M059J (cell line): ENCODE measurements around the gene SMG5. TPM values are rescaled to one million over a fixed set of nuclear protein-coding genes. Genes with fewer than 3 reads are reported as not detected.
A peak's percentile ranks its signal among the peaks of the same experiment; 100 is the strongest.
"Not testable (repeated sequence)": the region's sequence is repeated elsewhere in the genome, so short reads cannot be mapped to it uniquely, and the experiment has no call there.

ENCODE experiments used
- DNase-seq: peaks from one replicate; pipeline ENCODE4 v3.0.0-alpha.2; 2012; ENCODE audit warnings: low read depth
- total RNA-seq: library from RNA; depleted of rRNA; stranded (reverse); fragments of >200 nt; shearing (Covaris generic); gene quantifications from 2 replicates; pipeline ENCODE4 v1.2.3, GENCODE V29; 2014

The SMG5 gene
- total RNA-seq, 1 experiment from 2014 or later: 97.0 TPM

DNA sequence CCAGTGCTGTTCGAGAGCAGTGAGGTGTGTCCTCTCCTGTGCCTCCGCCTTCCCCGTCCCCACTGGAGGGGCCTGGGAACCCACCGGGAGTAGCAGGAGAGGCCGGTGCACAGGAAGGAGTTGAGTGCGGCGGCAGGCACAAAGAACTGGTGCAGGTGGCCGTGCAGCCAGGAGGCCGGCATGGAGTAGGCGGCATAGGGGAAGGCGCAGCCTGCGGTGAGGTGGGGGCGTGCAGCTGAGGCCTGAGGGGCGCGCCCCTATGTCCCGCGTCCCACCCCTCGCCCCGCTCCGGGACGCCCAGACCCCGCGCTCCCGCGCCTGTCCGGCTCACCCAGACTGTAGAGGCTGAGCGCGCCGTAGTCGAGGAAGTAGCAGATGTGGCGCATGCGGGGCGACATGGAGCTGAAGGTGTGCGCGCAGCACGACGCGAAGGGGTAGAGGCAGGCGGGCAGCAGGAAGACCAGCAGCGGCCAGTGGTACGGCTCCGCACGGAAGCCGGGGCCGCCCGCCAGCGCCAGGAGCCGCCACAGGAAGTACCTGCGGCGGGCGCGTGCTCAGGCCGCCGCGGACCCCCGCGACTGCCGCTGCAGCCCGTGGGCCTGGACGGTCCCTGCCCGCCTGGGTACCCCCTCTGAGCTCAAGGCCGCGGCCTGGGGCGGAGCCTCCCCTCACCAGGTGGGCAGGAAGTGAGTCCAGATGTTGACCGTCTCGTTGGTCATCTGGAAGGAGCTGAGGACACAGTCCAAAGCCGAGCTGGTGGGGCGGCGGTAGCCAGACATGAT is 37.0 kb downstream of the SMG5 start:
- no peak for DNase-seq

DNA sequence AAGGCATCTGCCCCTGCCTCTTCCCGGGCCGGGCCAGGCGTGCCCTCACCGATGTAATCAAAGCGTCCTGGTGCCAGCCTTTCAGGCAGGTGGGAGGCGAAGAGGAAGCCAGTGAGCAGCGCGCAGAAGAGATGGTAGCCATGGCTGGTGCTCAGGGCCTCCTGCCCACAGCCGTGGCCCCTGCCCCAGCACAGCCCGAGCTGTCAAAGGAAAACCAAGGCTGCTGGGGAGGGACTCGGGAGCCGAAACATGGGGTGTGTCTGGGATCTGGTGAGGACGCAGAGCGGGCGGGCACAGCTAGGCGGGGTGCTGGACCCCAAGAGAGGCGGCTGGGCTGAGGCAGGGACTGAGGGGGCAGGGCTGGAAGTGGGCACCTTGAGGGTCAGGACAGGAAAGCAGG is 37.9 kb downstream of the SMG5 start:
- no peak for DNase-seq

DNA sequence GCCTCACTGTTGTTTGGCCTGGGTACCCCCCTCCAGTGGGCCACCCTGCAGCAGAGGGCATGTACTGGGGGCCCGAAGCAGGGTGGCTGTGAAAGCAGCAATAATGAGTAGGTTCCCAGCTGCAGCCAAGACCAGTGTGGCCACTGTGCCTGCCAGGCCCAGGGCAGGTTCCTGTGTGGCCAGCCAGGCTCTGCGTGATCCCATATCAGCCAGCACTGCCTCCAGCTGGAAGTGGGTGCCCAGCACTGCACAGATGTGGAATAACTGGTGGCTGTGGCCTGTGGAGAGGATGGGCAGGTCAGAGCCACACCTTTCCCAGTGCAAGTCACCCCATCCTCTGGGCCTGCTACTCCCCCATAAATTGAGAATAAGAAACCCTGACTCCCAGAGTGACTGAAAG is 38.5 kb downstream of the SMG5 start:
- DNase-seq: no peak

DNA sequence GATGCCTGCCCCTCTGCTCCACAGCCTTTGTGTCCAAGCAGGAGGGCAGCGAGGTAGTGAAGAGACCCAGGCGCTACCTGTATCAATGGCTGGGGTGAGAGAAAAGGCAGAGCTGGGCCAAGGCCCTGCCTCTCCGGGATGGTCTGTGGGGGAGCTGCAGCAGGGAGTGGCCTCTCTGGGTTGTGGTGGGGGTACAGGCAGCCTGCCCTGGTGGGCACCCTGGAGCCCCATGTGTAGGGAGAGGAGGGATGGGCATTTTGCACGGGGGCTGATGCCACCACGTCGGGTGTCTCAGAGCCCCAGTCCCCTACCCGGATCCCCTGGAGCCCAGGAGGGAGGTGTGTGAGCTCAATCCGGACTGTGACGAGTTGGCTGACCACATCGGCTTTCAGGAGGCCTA is 39.9 kb downstream of the SMG5 start:
- no peak for DNase-seq

DNA sequence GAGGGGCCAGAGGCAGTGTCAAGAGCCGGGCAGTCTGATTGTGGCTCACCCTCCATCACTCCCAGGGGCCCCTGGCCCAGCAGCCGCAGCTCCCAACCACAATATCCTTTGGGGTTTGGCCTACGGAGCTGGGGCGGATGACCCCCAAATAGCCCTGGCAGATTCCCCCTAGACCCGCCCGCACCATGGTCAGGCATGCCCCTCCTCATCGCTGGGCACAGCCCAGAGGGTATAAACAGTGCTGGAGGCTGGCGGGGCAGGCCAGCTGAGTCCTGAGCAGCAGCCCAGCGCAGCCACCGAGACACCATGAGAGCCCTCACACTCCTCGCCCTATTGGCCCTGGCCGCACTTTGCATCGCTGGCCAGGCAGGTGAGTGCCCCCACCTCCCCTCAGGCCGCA is 40.7 kb downstream of the SMG5 start, which contains the start of gene BGLAP:
BGLAP (plus strand) TSS at position 259 of the 400 bp plus-strand sequence; CDS start at position 307, 48 bp downstream.
- peak; percentile 62 for DNase-seq

DNA sequence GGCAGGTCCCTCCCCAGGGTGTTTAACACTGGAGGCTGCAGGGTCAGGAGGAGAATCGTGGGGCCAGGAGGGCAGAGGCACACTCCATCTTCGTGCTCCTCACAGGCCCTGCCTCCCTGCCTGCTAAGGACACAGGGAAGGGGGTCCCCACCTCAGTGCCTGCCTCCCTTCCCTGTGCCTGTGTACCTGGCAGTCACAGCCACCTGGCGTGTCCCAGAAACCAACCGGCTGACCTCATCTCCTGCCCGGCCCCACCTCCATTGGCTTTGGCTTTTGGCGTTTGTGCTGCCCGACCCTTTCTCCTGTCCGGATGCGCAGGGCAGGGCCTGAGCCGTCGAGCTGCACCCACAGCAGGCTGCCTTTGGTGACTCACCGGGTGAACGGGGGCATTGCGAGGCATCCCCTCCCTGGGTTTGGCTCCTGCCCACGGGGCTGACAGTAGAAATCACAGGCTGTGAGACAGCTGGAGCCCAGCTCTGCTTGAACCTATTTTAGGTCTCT is 41.3 kb downstream of the SMG5 start:
- DNase-seq: peak; percentile 93

DNA sequence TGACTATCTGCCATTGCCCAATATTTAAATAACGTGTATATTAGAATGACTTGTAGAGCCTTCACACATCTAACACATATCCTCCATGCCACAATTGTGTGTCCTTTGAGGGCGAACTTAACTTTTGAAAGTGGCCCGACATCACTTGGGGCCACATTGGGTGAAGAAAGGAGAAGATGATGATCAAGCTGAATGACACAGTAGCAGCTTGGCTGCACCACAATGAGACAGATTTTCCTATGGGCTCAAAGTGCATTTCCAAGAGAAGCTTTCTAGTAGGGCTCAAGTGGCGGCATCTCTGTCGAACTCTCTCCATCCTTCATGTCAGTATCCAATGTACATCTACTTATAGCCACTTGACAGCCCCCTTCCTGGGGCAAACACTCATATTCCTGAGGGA is 44.4 kb downstream of the SMG5 start:
- no peak for DNase-seq

DNA sequence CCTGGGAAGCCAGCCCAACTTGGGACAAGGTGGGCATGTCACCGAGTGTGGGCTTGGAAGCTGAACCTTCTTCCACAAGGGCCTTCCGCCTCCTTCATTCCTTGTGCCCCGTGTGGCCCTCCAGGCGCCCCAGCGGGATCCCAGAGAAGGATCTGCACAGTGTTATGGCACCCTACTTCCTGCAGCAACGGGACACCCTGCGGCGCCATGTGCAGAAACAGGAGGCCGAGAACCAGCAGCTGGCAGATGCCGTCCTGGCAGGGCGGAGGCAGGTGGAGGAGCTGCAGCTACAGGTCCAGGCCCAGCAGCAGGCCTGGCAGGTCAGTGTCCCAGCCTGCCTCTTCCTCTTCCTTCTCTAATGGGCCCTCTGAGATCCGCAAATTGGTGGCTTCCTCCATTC is 46.5 kb downstream of the SMG5 start:
- no peak for DNase-seq

DNA sequence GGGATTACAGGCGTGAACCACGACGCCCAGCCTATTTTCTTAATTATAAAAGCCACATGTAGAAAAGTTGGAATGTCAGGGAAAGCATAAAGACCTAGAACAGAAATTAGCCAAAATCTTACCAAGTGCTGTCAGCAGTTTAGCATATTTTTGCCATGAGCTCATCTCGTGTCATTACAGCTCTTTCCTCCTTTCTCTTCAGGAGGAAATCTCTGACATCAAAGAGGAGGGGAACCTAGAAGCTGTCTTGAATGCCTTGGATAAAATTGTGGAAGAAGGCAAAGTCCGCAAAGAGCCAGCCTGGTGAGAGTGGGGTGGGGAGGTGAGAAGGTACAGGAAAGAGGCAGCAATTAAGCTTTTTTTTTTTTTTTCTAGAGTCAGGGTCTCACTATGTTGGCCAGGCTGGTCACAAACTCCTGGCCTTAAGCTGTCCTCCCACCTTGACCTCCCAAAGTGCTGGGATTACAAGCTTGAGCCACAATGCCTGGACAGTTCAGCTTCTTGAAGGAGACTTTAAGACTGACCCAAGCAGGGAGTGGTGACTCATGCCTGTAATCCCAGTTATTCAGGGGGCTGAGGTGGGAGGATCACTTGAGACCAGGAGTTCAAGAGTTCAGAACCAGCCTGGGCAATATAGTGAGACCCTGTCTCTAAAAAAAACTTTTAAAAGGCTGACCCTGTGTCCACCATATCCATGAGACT is 49.0 kb downstream of the SMG5 start:
- peak; percentile 82 for DNase-seq

DNA sequence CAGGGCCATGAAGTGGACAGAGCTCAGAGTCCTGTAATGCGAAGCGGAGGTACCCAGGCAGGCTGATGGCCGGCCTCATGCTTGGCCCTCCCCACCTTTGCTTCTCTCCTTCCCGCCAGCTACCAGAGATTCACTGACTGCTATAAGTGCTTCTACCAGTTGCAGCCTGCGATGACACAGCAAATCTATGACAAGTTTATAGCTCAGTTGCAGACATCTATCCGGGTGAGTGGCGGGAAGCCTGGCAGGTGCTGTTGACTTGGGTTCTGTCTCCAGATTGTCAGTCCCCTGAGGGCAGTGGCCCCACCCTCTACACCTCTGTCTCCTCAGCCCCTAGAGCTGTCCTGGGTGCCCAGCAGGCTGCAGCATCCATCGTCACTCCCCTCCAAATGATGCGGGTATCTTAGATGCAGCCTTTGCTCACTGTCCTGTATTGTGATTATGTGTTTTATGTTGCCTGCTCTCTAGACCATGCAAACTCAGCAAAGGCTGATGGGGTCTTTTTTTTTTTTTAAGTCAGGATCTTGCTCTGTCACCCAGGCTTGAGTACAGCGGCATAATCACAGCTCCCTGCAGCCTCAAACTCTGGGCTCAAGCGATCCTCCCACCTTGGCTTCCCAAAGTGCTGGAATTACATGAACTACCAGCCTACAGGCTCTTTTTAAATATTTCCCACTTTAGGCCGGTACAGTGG is 50.3 kb downstream of the SMG5 start:
- no peak for DNase-seq

DNA sequence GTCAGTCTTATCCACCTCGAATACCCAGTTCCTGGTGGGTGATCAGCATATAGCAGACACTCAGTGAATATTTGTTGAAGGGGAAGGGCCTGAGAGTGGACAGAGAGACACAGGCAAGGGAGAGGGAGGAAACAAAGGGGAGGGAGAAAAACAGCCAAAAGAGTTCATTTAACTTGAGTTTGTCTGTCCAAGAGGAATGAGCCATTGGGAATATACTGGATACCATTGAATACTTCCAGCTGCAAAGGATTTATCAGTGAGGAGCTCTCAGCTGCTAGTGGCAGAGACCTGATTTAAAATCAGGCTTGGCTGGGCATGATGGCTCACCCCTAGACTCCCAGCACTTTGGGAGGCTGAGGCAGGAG is 52.2 kb downstream of the SMG5 start:
- no peak for DNase-seq

DNA sequence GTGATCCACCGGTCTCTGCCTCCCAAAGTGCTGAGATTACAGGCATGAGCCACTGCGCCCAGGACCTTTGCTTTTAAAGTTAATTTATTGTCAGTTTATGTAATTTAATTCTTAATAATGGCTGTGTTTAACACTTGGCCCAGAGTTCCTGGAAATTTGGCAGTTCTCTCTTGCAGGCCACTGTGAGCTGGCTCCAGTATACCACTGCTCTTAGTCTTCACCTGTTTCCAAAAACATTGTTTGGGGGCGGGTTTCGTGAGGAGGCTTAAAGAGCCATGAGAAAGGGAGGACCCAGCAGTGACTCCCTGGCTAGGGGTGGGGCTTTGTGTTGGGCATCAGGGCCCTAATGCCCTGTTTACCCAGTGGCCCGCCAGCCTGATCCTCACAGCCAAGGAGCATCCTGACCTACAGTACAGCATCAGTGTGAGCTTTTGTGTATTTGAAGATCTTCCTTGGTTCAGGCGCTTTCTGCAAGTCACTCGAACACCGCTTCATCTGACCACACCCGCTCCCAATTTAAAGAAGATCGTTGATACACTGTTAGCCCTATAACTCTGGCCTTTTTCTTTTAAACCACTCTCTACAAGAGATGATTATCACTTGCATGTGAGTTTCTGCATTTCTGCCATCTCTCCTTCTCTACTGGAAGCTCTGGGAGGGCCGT is 52.7 kb downstream of the SMG5 start:
- no peak for DNase-seq

DNA sequence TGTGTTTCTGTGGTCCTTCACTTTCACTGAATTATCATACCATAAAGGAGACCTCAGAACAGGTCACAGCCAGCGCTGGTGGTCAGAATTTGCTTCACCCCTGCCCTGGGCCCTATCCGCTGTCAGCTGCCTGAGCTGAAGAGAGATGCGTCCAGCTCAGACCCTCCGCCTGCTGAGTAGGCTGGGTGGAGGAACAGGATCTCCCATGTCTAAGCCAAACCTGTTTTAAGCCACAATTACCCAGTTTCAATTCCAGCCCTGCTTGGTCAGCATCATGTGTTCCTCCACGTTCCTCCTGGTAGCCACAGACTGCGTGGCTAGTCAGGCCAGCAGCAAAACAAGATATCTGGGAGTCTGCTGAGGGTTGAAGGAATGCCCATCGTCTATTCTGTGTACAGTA is 54.1 kb downstream of the SMG5 start:
- no peak for DNase-seq

DNA sequence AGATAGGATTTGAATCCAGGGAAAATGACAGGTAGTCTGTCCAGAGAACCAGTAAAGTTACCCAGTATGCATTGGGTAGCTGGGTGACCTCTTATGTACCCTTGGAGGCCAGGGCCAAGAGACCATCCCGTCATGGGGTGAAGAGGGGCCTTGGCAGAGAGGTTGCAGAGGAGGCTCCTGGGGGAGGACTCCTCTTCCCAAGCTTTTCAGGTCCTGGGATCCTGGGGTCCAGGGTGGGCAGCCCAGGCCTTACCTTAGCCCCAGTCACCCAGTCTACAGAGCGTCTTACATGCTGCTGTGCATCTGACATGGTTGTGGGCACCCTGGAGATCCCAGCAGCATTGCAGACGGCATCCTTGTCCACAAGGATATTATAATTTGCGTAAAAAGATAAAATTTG is 55.8 kb downstream of the SMG5 start:
- DNase-seq: no peak

DNA sequence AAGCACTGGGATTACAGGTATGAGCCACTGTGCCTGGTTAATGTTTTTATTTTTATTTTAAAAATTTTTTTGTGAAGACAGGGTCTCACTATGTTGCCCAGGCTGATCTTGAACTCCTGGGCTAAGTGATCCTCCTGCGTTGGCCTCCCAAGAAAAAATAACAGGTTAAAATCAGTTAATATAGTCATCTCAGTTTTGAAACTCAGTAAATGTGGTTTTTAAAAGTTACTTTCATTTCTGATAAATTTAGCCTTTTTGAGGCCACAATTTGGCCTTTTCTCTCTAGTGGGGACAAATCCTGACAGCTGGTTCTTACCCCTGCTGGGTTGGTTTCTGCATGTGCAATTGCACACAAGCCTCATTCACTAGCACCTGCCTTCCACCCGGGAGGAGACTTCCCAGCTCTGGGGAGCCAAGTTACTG is 56.5 kb downstream of the SMG5 start:
- DNase-seq: no peak

DNA sequence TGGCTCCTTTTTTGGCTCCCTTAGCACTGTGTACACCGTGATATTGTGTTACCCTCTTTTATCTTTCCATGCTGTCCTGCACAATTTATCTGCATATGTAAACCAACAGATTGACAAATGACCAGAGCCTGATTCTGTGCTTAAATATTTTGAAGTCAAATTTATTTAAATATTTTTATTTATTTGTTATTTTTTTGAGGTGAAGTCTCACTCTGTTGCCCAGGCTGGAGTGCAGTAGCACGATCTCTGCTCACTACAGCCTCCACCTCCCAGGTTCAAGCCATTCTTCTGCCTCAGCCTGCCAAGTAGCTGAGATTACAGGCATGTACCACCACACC is 57.0 kb downstream of the SMG5 start:
- no peak for DNase-seq

DNA sequence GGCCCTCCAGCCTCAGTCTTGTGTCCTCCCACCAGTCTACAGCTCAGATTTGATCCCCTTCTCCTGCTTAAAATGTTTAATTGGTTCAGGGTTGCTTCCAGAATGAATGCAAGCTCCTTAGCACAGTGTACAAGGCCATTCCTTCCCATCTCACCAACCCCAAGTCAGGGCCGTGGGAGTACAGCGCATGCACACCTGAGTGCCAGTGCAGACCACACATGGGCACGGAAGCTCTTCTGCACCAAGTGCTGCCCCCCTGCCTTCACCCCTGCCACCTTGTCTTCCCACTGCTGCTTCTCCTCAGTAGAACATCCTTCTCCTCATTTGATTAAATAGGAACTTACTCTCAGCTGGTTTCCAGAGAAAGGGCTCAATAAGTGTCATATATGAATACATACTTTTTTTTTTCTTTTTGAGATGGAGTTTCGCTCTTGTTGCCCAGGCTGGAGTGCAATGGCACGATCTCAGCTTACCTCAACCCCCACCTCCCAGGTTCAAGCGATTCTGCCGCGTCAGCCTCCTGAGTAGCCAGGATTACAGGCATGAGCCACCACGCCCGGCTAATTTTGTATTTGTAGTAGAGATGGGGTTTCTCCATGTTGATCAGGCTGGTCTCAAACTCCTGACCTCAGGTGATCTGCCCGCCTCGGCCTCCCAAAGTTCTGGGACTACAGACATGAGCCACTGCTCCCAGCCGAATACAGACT is 60.5 kb downstream of the SMG5 start:
- no peak for DNase-seq

DNA sequence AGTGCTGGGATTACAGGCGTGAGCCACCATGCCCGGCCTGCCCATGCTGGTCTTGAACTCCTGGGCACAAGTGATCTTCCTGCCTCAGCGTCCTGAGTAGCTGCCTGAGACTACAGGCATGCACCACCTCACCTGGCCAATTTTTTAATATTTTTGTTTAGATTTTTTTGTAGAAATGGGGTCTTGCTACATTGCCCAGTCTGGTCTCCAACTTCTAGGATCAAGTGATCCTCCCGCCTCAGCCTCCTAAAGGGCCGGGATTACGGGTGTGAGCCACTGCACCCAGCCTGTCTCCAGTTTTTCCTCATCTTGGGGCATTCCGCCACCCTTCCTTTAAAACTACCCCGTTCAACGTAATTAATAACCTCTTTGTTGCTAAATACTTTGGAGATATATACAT is 62.4 kb downstream of the SMG5 start:
- DNase-seq: no peak

DNA sequence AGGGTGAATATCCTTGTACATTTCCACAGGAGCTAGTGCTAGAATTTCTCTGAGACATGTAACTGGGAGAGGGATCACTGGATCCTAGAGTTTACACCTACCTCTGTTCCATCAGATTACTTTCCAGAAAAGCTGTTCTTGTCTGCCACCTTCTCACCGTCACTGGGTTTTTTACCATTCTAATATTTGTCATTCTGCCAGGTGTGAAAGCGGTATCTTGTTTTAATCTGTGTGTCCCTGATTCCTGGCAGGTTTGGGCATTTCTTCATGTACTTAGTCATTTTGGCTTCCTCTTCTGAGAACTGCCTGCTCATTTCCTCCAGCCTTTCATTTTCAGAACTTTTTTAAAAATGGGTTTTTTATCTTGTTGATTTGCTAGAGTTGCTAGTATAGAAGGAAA is 64.8 kb downstream of the SMG5 start:
- peak; percentile 81 for DNase-seq

DNA sequence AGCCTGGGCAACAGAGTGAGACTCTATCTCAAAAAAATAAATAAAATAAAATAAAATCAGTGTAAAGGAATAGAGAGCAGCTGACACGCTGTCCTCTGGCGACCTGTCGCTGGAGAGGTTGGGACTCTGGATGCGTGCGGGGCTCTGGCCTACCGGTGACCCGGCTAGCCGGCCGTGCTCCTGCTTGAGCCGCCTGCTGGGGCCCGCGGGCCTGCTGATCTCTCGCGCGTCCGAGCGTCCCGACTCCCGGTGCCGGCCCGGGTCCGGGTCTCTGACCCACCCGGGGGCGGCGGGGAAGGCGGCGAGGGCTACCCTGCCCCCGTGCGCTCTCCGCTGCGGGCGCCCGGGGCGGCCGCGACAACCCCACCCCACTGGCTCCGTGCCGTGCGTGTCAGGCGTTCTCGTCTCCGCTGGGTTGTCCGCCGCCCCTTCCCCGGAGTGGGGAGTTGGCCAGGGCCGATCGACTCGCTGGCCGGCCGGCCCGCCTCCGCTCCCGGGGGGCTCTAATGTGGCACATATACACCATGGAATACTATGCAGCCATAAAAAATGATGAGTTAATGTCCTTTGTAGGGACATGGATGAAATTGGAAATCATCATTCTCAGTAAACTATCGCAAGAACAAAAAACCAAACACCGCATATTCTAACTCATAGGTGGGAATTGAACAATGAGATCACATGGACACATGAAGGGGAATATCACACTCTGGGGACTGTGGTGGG is 66.1 kb downstream of the SMG5 start:
- DNase-seq: not testable (repeated sequence)
